SK-N-MC (cell line): ENCODE results near the gene OAS3.
"Not testable (repeated sequence)": the region's sequence is repeated elsewhere in the genome, so short reads cannot be mapped to it uniquely, and the experiment has no call there.

Experiments
- DNase-seq: peaks from one replicate; pipeline ENCODE4 v3.0.0-alpha.2; 2011; ENCODE audit warnings: low read depth, low spot score
- H3K27ac ChIP-seq: fragments of 200-600 bp; sonication (generic); 2 replicates; pipeline ENCODE4 v1.5.1; 2016; ENCODE audit warnings: mixed run types
- H3K36me3 ChIP-seq: fragments of 200-600 bp; sonication (generic); 2 replicates; pipeline ENCODE4 v1.6.1; 2017; ENCODE audit warnings: antibody characterized with exemption, low read length, mixed read lengths; ENCODE audit not compliant: insufficient read depth
- H3K4me3 ChIP-seq: fragments of 200-600 bp; sonication (generic); 2 replicates; pipeline ENCODE4 v1.5.1; 2016
- H3K9ac ChIP-seq: fragments of 200-600 bp; sonication (generic); 2 replicates; pipeline ENCODE4 v1.8.0; 2017; ENCODE audit warnings: mixed run types, mixed read lengths; ENCODE audit not compliant: insufficient read length
- H3K9me3 ChIP-seq: fragments of 200-600 bp; sonication (generic); 2 replicates; pipeline ENCODE4 v1.6.1; 2017; ENCODE audit warnings: low read depth, mild to moderate bottlenecking, antibody characterized with exemption, low read length, moderate library complexity, mixed read lengths
- EZH2 ChIP-seq: fragments of 200-600 bp; sonication (generic); IDR thresholded peaks from one replicate; pipeline ENCODE4 v1.6.1; 2017; ENCODE audit warnings: antibody characterized with exemption
- FOXP2 ChIP-seq: optimal IDR thresholded peaks from 2 replicates; pipeline ENCODE3; 2011; ENCODE audit warnings: mild to moderate bottlenecking, moderate library complexity; ENCODE audit not compliant: insufficient read depth; ENCODE audit errors: extremely low read length, control extremely low read depth
- POLR2AphosphoS5 ChIP-seq: IDR thresholded peaks from 2 replicates; pipeline ENCODE4 v1.6.1; 2012; ENCODE audit warnings: mild to moderate bottlenecking, low read depth, low read length, borderline replicate concordance

Gene OAS3

DNA sequence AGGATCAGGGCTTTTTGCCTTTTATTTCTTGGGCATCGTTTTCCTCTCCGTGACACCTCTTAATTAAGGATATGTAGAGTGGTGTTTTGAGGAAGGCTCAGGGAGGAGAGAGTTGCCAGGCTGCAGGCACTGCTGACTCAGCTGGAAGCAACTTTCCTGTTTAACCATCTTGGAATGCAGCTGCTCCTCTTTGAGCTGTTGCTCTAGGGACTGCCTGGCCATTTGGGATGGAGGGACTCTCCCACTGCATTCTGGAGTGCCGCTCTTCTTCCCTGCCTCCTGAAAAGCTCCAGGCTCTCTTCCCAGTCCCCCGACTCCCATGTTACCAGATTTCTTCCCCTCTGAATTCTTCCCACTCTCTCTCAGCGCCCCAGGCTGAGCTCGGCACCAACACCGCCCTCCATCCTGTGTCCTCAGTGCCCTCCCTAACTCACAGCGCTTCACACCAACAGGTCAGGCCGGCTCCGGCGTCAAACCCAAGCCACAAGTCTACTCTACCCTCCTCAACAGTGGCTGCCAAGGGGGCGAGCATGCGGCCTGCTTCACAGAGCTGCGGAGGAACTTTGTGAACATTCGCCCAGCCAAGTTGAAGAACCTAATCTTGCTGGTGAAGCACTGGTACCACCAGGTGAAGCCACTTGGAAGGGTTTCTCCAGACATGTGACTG is 5.9 kb downstream of the OAS3 start:
- H3K9ac ChIP-seq: no peak overlapping the region
- no peak overlapping the region for H3K27ac ChIP-seq
- H3K4me3 ChIP-seq: no peak overlapping the region
- peaks cover 5% of the 10 kb centered on the region; the same call in 1 of the 2 replicates for H3K36me3 ChIP-seq
- DNase-seq: no peak
- H3K9me3 ChIP-seq: no peaks in the 10 kb centered on the region
- TF ChIP-seq POLR2AphosphoS5: no peak
- TF ChIP-seq EZH2: no peak

GRCh38 chr12:112945515-112945914 is 7.2 kb downstream of the OAS3 start:
- TF ChIP-seq EZH2: no peak
- no peak for DNase-seq
- H3K9ac ChIP-seq: no peak overlapping the region
- no peak overlapping the region for H3K4me3 ChIP-seq
- H3K9me3 ChIP-seq: no peaks in the 10 kb centered on the region
- peaks cover 5% of the 10 kb centered on the region; the same call in 1 of the 2 replicates for H3K36me3 ChIP-seq
- H3K27ac ChIP-seq: no peak overlapping the region

- no peak overlapping the region for H3K27ac ChIP-seq
- no peak overlapping the region for H3K9ac ChIP-seq
- no peak overlapping the region for H3K4me3 ChIP-seq
- no peaks in the 10 kb centered on the region for H3K9me3 ChIP-seq
- H3K36me3 ChIP-seq: peaks cover 5% of the 10 kb centered on the region; the same call in 1 of the 2 replicates
- DNase-seq: no peak
- no peak for TF ChIP-seq EZH2
Observed at GRCh38 chr12:112946236-112947000, 8.1 kb downstream of the OAS3 start.

- Histone ChIP-seq H3K36me3 (peaks cover 5% of the 10 kb centered on the region; the same call in 1 of the 2 replicates), H3K9ac (no peak overlapping the region), H3K4me3 (no peak overlapping the region), H3K9me3 (no peaks in the 10 kb centered on the region), H3K27ac (no peak overlapping the region)
- no peak for TF ChIP-seq EZH2
- TF ChIP-seq FOXP2: no peak
- no peak for TF ChIP-seq POLR2AphosphoS5
- DNase-seq: no peak
Observed at GRCh38 chr12:112947314-112947713, 9.0 kb downstream of the OAS3 start.

DNA sequence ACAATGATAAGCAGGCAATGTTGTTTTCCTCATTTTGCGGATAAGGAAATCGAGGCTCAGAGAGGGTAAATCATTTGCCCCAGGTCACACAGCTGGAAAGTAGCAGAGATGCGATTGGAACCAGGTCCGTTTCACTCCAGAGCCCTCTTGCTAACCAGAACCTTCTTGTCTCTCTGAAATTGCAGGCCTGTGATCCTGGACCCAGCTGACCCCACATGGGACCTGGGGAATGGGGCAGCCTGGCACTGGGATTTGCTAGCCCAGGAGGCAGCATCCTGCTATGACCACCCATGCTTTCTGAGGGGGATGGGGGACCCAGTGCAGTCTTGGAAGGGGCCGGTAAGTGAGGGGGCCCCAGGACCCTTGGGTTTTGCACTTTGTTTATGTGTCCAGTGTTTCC is 9.5 kb downstream of the OAS3 start:
- TF ChIP-seq EZH2 (no peak), POLR2AphosphoS5 (no peak), FOXP2 (no peak)
- no peak overlapping the region for H3K4me3 ChIP-seq
- DNase-seq: no peak
- H3K9me3 ChIP-seq: no peaks in the 10 kb centered on the region
- no peak overlapping the region for H3K27ac ChIP-seq
- peaks cover 5% of the 10 kb centered on the region; the same call in 1 of the 2 replicates for H3K36me3 ChIP-seq
- H3K9ac ChIP-seq: no peak overlapping the region

GRCh38 chr12:112948806-112949205 is 10.5 kb downstream of the OAS3 start:
- peaks cover 5% of the 10 kb centered on the region; the same call in 1 of the 2 replicates for H3K36me3 ChIP-seq
- no peak for TF ChIP-seq FOXP2
- no peak for TF ChIP-seq EZH2
- TF ChIP-seq POLR2AphosphoS5: no peak
- H3K4me3 ChIP-seq: no peak overlapping the region
- no peak overlapping the region for H3K27ac ChIP-seq
- no peak for DNase-seq
- H3K9me3 ChIP-seq: no peaks in the 10 kb centered on the region
- H3K9ac ChIP-seq: no peak overlapping the region

DNA sequence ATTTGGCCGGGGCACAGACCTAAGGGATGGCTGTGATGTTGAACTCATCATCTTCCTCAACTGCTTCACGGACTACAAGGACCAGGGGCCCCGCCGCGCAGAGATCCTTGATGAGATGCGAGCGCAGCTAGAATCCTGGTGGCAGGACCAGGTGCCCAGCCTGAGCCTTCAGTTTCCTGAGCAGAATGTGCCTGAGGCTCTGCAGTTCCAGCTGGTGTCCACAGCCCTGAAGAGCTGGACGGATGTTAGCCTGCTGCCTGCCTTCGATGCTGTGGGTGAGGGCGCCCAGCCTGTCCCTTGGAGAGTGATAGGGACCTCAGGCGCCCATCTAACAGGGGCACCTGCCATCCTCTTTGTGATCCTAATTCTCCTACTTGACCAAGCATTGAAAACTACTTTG is 12.4 kb downstream of the OAS3 start:
- no peak overlapping the region for H3K4me3 ChIP-seq
- H3K27ac ChIP-seq: no peak overlapping the region
- no peak for TF ChIP-seq FOXP2
- no peak for TF ChIP-seq EZH2
- TF ChIP-seq POLR2AphosphoS5: no peak
- no peaks in the 10 kb centered on the region; the same call in 1 of the 2 replicates for H3K36me3 ChIP-seq
- H3K9me3 ChIP-seq: no peaks in the 10 kb centered on the region
- DNase-seq: no peak
- no peak overlapping the region for H3K9ac ChIP-seq

GRCh38 chr12:112957125-112957524 is 18.9 kb downstream of the OAS3 start:
- H3K36me3 ChIP-seq, H3K9ac ChIP-seq, H3K27ac ChIP-seq, H3K9me3 ChIP-seq, DNase-seq, H3K4me3 ChIP-seq: not testable (repeated sequence)

DNA sequence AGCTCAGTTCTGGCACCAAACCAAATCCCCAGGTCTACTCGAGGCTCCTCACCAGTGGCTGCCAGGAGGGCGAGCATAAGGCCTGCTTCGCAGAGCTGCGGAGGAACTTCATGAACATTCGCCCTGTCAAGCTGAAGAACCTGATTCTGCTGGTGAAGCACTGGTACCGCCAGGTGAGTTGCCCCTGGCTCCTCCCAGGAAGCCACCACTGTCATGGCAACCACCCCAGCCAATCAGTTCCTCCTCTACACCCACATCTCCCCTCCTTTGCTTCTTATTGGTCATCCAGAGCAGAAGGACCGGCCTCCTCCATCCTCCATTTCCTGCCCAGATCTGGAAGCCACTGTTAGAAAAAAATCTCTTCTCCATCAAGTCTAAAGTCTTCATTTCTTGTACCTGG is 22.8 kb downstream of the OAS3 start:
- Histone ChIP-seq H3K4me3 (no peak overlapping the region), H3K36me3 (peaks cover 8% of the 10 kb centered on the region; the same call in 1 of the 2 replicates), H3K27ac (no peak overlapping the region), H3K9ac (no peak overlapping the region), H3K9me3 (no peaks in the 10 kb centered on the region)
- no peak for DNase-seq
- TF ChIP-seq POLR2AphosphoS5 (no peak), EZH2 (no peak), FOXP2 (no peak)

DNA sequence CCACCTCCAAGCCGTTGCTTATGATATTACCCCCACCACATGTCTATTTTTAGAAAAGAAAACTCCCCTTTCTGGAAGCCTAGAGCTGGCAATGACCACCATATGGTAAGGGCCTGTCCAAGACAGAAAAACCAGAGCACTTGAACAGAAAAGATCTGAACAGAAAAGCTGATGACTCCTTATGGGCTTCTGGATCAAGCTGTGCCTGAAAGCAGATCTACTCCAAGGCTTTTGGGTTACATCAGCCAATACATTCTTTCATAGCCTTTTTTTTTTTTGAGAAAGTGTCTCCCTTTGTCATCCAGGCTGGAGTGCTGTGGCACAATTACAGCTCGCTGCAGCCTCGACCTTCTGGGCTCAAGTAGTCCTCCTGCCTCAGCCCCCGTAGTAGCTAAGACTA is 23.3 kb downstream of the OAS3 start:
- DNase-seq: no peak
- TF ChIP-seq EZH2 (no peak), POLR2AphosphoS5 (no peak), FOXP2 (no peak)
- no peaks in the 10 kb centered on the region for H3K9me3 ChIP-seq
- H3K9ac ChIP-seq: no peak overlapping the region
- H3K4me3 ChIP-seq: no peak overlapping the region
- peaks cover 8% of the 10 kb centered on the region; the same call in 1 of the 2 replicates for H3K36me3 ChIP-seq
- H3K27ac ChIP-seq: no peak overlapping the region
